HL-60 (cell line): Measurements from ENCODE around the gene FGF22.

Experiments
- GABPA ChIP-seq: IDR thresholded peaks from 2 replicates; pipeline ENCODE4 v1.6.1; 2012; ENCODE audit warnings: low read depth
- POLR2AphosphoS5 ChIP-seq: IDR thresholded peaks from 2 replicates; pipeline ENCODE4 v1.6.1; 2012; ENCODE audit warnings: low read depth
- TF ChIP-seq, protein P1 (sequence below): IDR thresholded peaks from one replicate; pipeline ENCODE4 v1.5.1; 2011; ENCODE audit warnings: low read length, control low read depth, inconsistent platforms; ENCODE audit not compliant: insufficient read depth
- TF ChIP-seq, protein P2 (sequence below): IDR thresholded peaks from 2 replicates; pipeline ENCODE4 v1.6.1; 2012; ENCODE audit warnings: low read depth; ENCODE audit not compliant: insufficient replicate concordance

DNA sequence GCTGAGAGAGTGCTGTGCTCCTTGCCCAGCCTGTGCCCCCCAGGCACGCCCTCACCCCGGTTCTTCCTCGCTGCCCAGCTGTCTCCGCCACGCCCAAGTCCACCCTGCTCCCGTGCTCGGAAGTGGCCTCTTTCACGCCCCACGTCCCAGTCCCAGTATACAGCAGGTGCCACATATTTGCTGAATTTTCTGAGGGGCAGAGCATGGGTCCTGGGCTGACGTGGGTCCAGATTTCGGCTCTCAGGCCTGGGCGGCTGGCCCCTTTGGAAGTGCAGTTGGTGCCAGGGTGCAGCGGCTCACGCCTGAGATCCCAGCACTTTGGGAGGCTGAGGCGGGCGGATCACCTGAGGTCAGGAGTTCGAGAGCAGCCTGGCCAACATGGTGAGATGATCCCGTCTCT is 46.6 kb upstream of the FGF22 start:
- TF ChIP-seq, protein P1, sequence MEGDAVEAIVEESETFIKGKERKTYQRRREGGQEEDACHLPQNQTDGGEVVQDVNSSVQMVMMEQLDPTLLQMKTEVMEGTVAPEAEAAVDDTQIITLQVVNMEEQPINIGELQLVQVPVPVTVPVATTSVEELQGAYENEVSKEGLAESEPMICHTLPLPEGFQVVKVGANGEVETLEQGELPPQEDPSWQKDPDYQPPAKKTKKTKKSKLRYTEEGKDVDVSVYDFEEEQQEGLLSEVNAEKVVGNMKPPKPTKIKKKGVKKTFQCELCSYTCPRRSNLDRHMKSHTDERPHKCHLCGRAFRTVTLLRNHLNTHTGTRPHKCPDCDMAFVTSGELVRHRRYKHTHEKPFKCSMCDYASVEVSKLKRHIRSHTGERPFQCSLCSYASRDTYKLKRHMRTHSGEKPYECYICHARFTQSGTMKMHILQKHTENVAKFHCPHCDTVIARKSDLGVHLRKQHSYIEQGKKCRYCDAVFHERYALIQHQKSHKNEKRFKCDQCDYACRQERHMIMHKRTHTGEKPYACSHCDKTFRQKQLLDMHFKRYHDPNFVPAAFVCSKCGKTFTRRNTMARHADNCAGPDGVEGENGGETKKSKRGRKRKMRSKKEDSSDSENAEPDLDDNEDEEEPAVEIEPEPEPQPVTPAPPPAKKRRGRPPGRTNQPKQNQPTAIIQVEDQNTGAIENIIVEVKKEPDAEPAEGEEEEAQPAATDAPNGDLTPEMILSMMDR = no peak
- TF ChIP-seq, protein P2, sequence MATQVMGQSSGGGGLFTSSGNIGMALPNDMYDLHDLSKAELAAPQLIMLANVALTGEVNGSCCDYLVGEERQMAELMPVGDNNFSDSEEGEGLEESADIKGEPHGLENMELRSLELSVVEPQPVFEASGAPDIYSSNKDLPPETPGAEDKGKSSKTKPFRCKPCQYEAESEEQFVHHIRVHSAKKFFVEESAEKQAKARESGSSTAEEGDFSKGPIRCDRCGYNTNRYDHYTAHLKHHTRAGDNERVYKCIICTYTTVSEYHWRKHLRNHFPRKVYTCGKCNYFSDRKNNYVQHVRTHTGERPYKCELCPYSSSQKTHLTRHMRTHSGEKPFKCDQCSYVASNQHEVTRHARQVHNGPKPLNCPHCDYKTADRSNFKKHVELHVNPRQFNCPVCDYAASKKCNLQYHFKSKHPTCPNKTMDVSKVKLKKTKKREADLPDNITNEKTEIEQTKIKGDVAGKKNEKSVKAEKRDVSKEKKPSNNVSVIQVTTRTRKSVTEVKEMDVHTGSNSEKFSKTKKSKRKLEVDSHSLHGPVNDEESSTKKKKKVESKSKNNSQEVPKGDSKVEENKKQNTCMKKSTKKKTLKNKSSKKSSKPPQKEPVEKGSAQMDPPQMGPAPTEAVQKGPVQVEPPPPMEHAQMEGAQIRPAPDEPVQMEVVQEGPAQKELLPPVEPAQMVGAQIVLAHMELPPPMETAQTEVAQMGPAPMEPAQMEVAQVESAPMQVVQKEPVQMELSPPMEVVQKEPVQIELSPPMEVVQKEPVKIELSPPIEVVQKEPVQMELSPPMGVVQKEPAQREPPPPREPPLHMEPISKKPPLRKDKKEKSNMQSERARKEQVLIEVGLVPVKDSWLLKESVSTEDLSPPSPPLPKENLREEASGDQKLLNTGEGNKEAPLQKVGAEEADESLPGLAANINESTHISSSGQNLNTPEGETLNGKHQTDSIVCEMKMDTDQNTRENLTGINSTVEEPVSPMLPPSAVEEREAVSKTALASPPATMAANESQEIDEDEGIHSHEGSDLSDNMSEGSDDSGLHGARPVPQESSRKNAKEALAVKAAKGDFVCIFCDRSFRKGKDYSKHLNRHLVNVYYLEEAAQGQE = peak; percentile 7
- TF ChIP-seq POLR2AphosphoS5 (no peak), GABPA (no peak)
